ENCODE data around the gene NOC4L.
"Not testable (repeated sequence)": the region's sequence is repeated elsewhere in the genome, so short reads cannot be mapped to it uniquely, and the experiment has no call there.

Gene NOC4L

GRCh38 chr12:132144115-132144809 lies at the start of gene NOC4L, which contains the start of gene DDX51:
Gene NOC4L, plus strand, starts transcription at chr12:132144457. Its CDS starts 32 bp downstream, at chr12:132144489.
Gene DDX51, minus strand, starts transcription at chr12:132144319. Its CDS starts 23 bp downstream, at chr12:132144296.
- peak; percentile 95 for DNase-seq (ENCODE audit: low spot score)

DNA sequence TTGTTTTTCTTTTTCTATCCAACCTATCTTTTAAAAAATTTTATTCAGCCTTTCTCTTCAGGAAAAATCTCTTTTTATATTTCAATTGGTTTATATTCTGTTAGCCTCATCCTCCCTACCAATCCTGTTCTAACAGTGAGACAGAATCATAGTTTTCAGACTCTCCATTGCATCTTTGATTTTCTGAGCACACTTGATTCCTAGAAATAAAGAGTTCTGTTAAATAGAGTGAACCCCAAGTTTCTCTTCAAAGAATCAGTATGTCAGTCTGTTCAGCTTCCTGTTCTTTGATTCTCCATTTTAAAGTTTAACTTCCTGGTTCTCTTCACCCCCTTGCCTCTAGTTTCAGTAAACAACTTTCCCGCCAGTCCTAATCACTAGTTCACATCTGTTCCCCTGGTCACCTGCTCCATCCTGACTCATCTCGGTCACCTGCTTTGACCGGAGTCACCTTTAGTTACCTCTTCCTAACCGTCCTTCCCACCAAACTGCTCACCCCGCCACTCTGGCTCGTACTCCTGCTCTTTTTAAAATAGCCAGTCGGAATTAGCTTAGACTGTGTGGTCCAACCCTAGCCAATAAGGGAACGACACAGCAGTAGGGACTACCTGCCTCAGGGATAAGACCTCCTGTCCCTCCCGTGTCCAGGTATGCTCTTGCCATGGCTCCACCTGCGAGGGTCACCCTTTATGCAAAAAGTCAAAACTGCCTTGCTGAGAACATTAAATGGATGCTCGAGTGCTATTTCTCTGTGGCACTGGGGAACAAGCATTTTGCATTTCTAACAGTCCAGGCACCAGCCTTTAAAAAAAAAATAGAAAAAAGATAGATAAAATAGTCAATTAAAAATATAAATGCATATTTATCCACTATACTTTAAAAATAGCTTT lies 48.5 kb upstream of the NOC4L start:
- DNase-seq (ENCODE audit: low spot score): no peak

GRCh38 chr12:132099739-132100138 lies 44.5 kb upstream of the NOC4L start:
- no peak for DNase-seq (ENCODE audit: low spot score)

DNA sequence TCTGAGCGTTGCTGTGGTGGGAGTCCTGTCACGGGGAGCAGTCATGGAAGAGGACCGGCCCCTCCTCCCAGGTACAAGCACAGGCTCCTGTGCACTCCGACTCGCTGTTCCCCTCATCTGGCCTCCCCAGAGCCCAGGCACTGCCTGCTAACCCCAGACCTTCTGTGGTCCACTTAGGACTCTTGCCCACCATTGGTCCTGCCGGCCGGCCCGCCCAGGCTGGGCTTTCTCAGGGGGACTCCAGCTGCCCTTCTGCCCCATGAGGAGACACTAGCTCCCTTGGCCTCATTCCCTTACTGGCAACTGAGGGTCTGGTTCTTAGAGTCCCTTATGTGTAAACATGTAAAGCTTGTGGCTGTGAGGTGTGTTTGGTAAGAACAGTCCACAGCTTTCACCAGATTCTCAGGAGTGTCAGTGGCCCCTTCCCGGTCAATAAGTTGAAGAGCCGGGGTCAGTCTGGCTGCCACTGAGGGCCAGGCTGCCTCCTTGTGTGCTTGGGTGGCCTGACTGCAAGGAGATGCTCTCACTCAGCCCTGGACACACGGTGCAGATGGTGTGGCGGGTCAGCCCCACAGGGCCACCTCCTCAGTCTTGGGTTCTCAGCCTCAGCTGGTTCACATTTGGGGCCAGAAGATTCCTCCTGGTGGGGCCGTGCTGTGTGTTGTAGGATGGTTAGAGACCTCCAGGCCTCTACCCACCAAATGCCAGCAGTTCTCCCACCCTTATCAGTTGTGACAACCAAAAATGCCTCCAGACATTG lies 43.8 kb upstream of the NOC4L start:
- DNase-seq (ENCODE audit: low spot score): no peak

DNA sequence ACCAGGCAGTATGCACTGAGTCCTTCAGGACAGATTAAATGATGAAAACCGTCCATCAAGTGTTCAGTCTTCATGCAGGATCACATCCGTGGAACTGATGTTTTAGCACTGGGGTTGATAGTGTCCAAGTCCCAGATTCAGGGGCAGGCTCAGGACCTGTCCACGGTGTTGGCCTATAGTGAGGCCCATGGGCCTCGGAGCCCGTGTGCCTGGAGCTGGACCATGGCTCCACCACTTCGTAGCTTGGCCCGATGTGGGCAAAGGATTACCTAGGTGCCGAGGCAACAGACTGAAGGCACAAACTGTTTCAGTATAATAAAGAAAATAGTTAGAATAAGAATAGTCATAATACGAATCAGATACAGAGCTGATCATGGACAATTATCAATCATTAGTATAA lies 42.0 kb upstream of the NOC4L start:
- DNase-seq (ENCODE audit: low spot score): no peak

- not testable (repeated sequence) for DNase-seq (ENCODE audit: low spot score)
Measured at GRCh38 chr12:132103072-132103471, 41.2 kb upstream of the NOC4L start.

- DNase-seq (ENCODE audit: low spot score): no peak
Measured at GRCh38 chr12:132103542-132104308, 40.5 kb upstream of the NOC4L start.

GRCh38 chr12:132105467-132105866 lies 38.8 kb upstream of the NOC4L start:
- no peak for DNase-seq (ENCODE audit: low spot score)

DNA sequence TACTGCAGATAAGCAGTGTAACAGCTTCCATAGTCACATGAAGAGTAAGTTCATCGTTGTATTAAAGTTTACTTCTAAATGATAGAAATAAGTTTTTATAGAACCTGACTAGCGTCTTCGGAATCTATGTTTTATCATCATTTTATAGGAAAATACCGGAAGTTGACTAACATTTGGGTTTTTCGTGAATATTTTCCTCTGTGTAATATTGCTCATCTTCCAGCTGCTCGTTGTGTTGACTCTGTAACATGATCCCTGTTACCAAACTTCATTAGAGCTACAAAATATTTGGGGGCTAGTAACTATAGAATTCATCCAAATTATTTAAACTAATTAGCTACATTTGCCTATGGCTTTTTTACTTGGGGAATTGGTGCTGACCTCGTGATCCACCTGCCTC lies 37.3 kb upstream of the NOC4L start:
- no peak for DNase-seq (ENCODE audit: low spot score)

DNA sequence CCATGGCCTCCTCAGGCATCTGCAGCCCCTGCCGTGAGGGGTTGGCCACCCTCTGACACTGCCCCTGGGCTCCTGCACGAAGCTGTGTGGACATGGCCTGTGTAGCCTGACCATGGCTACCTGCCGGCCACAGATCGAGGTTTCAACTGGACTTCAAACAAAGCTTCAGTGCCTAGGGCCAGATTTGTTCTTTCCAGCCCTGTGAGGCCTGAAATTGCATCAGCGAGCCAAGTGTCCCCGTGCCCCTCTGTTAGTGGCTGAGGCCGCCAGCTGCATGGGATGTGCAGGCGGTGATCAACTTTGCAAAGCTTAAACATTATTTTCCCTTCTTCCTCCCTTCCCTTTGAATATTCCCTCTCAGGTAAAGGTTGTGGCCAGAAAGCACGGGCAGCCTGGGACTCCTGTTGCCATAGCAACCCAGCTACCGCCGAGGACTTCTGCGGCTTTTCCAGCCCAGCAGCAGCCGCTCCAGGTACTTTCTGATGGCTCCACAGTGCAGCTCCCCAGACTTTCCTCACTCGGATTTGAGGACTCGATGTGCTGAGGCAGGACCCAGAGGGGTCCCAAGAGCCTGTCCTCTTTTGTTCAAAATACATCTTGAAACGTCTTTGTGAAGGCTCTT lies 35.9 kb upstream of the NOC4L start:
- no peak for DNase-seq (ENCODE audit: low spot score)

- no peak for DNase-seq (ENCODE audit: low spot score)
Measured at GRCh38 chr12:132109741-132110140, 34.5 kb upstream of the NOC4L start.

DNA sequence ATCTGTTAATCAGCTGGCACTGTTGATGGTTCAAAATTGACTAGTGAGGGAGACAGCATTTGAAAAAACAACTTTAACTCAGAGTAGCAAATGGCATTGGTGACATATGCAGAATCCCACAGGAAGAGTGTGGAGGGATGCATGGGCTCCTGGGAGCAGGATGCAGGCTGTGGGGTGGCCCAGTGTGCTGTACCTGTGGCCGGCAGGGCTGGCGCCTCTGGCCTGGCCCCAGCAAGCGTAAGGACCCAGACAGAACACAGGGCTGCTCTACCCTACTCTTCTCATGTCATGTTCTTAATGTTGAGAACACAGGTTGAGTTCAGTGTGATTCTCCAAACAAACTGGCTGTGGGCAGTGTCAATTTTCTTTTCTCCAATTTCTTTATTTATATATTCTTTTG lies 33.6 kb upstream of the NOC4L start:
- no peak for DNase-seq (ENCODE audit: low spot score)

GRCh38 chr12:132111654-132112304 lies 32.5 kb upstream of the NOC4L start:
- no peak for DNase-seq (ENCODE audit: low spot score)

DNA sequence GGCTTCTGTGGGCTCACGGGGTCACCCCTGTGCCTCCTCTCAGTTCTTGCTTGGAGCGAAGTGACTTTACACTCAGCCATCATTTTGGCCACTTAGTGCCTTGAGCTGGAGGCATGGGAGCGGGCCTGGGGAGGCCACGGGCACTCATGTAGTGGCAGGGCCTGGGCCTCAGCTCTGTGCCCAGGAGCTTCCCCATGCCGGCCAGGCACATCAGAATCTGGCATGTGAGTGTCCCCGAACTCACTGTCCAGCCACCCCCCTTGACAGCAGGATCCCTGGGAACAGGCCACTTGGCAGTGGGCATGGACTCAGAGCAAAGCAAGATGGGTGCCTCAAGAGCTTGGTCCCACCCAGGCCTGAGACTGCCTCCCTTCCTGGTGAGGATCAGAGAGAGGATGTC lies 29.6 kb upstream of the NOC4L start:
- DNase-seq (ENCODE audit: low spot score): no peak

DNA sequence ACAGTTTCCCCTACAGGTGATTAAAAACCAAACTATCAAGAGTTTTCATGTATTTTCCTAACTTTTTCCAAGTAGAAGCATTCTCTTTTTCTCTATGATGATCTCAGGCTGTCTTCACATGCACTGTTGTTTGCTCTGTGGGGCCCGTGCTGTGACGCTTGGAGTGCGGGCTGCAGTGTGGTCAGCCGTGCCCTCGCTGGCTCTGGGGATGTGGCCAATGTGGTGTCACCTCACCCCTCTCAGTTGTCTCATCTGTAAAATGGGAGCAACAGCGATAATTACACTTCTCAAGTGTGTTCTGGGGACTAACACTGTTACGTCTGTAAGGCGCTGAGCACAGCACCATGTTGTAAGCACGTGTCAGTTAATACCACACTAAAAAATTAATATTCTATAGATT lies 28.8 kb upstream of the NOC4L start:
- no peak for DNase-seq (ENCODE audit: low spot score)

GRCh38 chr12:132116709-132117557 lies 27.3 kb upstream of the NOC4L start:
- DNase-seq (ENCODE audit: low spot score): no peak

DNA sequence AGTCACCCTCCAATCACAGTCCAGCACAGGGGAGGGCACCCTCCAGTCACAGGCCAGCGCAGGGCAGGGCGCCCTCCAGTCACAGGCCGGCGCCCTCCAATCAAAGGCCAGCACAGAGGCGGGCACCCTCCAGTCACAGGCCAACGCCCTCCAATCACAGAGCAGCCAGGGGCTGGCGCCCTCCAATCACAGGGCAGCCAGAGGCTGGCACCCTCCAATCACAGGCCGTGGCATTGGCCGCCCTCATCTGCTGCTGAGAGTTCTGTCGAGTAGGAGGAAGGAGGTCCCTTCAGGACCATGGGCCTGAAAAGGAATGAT lies 26.7 kb upstream of the NOC4L start:
- DNase-seq (ENCODE audit: low spot score): peak; percentile 4

DNA sequence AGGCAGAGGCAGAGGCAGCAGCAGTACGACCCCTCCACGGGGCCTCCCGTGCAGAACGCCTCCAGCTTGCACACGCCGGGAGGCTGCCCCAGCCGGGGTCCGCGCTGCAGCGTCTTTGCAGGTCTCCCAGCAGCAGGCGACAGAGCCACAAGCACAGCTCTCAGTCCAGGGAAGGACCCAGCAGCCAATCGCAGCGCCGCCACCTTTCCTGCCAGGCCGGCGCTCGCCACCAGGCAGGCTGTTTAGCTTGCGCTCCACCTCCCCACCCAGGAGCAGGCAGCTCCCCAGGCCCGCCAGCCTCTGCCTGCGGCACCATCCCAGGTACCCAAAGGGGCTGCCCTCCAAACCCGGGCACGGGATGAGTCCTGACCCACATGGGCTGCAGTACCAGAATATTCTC lies 25.4 kb upstream of the NOC4L start:
- no peak for DNase-seq (ENCODE audit: low spot score)

GRCh38 chr12:132121283-132121682 lies 23.0 kb upstream of the NOC4L start:
- DNase-seq (ENCODE audit: low spot score): no peak
